Measurements from ENCODE around the gene GRIP1. TPM values are rescaled to one million over a fixed set of nuclear protein-coding genes. Genes with fewer than 3 reads are reported as not detected.

The GRIP1 gene
- total and polyA plus RNA-seq, 10 of the 15 experiments (the other 5 are each of a cell fraction or from before 2014, with no cell fraction given), result 0.05 to 0.85 (median 0.50) TPM; not detected in 7

GRCh38 chr12:66573605-66574004, 105.3 kb downstream of the GRIP1 start:
- H3K4me2 ChIP-seq (ENCODE audit: control insufficient read depth, insufficient read depth), result no peak overlapping the region
- SMC1A ChIA-PET (ENCODE audit: uncharacterized antibody, unreplicated experiment), result interaction anchor here (1.4 kb wide), 1 partner anchor 107 kb away, joined by 3 read pairs; no protein-coding TSS in a partner anchor

DNA sequence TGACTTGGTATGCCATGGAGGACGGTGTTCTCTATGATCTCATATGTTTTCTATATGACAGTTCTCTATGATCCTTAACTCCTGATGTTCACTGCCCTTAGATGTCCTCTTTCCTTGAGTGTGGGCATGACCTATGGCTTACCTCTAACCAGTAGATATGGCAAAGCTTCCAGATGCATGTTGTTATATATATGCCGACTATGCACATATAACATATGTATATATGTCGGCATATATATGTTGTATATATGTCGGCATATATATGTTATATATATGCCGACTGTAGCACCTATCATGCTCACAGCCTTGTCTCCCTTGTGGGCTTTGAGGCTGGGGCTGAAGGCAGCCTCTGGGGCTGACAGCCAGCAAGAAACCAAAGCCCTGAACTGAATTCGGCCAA, 106.0 kb downstream of the GRIP1 start:
- H3K79me2 ChIP-seq (ENCODE audit: control insufficient read depth, insufficient read depth, low read length), result no peaks in the 10 kb centered on the region
- no peaks in the 10 kb centered on the region for H3K4me1 ChIP-seq (ENCODE audit: control insufficient read depth, insufficient read depth, low read length)
- no peaks in the 10 kb centered on the region for H3K9me3 ChIP-seq (replicated peaks; ENCODE audit: control insufficient read depth, insufficient read depth, low read length)
- RAD21 ChIA-PET (ENCODE audit: unreplicated experiment), result no interaction called here
- TF ChIP-seq WRNIP1 (IDR thresholded peaks at IDR 0.05; ENCODE audit: borderline replicate concordance, low read depth, low read length) (no peak), IRF4 (IDR thresholded peaks at IDR 0.05; ENCODE audit: low read depth, low read length) (no peak), ZNF274 (IDR thresholded peaks at IDR 0.05; ENCODE audit: insufficient read depth, insufficient read length) (no peak), IRF3 (IDR thresholded peaks at IDR 0.05) (no peak), BCL11A (IDR thresholded peaks at IDR 0.05; ENCODE audit: low read depth, low read length) (no peak), RAD51 (IDR thresholded peaks at IDR 0.05) (no peak), KAT2A (conservative IDR thresholded peaks at IDR 0.05; ENCODE audit: control insufficient read depth, low read depth, low read length) (no peak), CBFB (IDR thresholded peaks at IDR 0.05; ENCODE audit: low read depth) (no peak), BRCA1 (IDR thresholded peaks at IDR 0.05; ENCODE audit: low read depth, low read length) (no peak), E2F8 (IDR thresholded peaks at IDR 0.05; ENCODE audit: low read depth, partially characterized antibody) (no peak)
- H3K9ac ChIP-seq (ENCODE audit: control insufficient read depth, insufficient read depth, low read length), result no peak overlapping the region
- SMC1A ChIA-PET (ENCODE audit: uncharacterized antibody, unreplicated experiment), result no interaction called here
- BruUV-seq (replicated peaks), result no TSS peak
- no peaks in the 10 kb centered on the region for H3K27me3 ChIP-seq (replicated peaks in 1 of 2; ENCODE audit: control insufficient read depth in 2 of 2, insufficient read depth in 2 of 2, low read length in 1 of 2)
- intact Hi-C loops (cut with micrococcal nuclease; ENCODE audit: unreplicated experiment) (no loop called here), in situ Hi-C loops (cut with MboI) (no loop called here)
- DNase-seq (ENCODE audit: low read depth, low spot score), result no peak
- H3K4me2 ChIP-seq (ENCODE audit: control insufficient read depth, insufficient read depth), result no peak overlapping the region
- no peaks in the 10 kb centered on the region for H4K20me1 ChIP-seq (ENCODE audit: control insufficient read depth, insufficient read depth)
- H3K27ac ChIP-seq (ENCODE audit: control insufficient read depth, insufficient read depth), result no peak overlapping the region
- no peak for FAIRE-seq
- no peak overlapping the region for H3K4me3 ChIP-seq
- no peak overlapping the region for H2AFZ ChIP-seq (ENCODE audit: control insufficient read depth, low read depth, low read length)
- CTCF ChIA-PET, result no interaction called here
- POLR2A ChIA-PET, result no interaction called here
- H3K36me3 ChIP-seq (ENCODE audit: control insufficient read depth in 2 of 2, insufficient read depth in 2 of 2, low read length in 1 of 2), result no peaks in the 10 kb centered on the region
- no peak for ATAC-seq
- WGBS (ENCODE audit: insufficient coverage, insufficient replicate concordance, low lambda C conversion rate, missing lambda C conversion rate), result 83% methylated on average over 6 of the region's 6 CpGs

More at GRCh38 chr12:66573605-66574004, 105.3 kb downstream of the GRIP1 start:
- POLR2A ChIA-PET, result no interaction called here
- H3K9me3 ChIP-seq (replicated peaks; ENCODE audit: control insufficient read depth, insufficient read depth, low read length), result no peaks in the 10 kb centered on the region
- CTCF ChIA-PET, result no interaction called here
- intact Hi-C loops (cut with micrococcal nuclease; ENCODE audit: unreplicated experiment) (no loop called here), in situ Hi-C loops (cut with MboI) (no loop called here)
- DNase-seq (ENCODE audit: low read depth, low spot score), result no peak
- H3K9ac ChIP-seq (ENCODE audit: control insufficient read depth, insufficient read depth, low read length), result no peak overlapping the region
- H3K4me3 ChIP-seq, result no peak overlapping the region
- peak; percentile 54 for FAIRE-seq
- WGBS (ENCODE audit: insufficient coverage, insufficient replicate concordance, low lambda C conversion rate, missing lambda C conversion rate), result 22% methylated on average over 5 of the region's 5 CpGs
- ATAC-seq, result peak; percentile 52
- H3K4me1 ChIP-seq (ENCODE audit: control insufficient read depth, insufficient read depth, low read length), result no peaks in the 10 kb centered on the region
- RAD21 ChIA-PET (ENCODE audit: unreplicated experiment), result no interaction called here
- no peaks in the 10 kb centered on the region for H3K36me3 ChIP-seq (ENCODE audit: control insufficient read depth in 2 of 2, insufficient read depth in 2 of 2, low read length in 1 of 2)
- H4K20me1 ChIP-seq (ENCODE audit: control insufficient read depth, insufficient read depth), result no peaks in the 10 kb centered on the region
- BruUV-seq (replicated peaks), result no TSS peak
- H3K27ac ChIP-seq (ENCODE audit: control insufficient read depth, insufficient read depth), result no peak overlapping the region
- H3K27me3 ChIP-seq (replicated peaks in 1 of 2; ENCODE audit: control insufficient read depth in 2 of 2, insufficient read depth in 2 of 2, low read length in 1 of 2), result no peaks in the 10 kb centered on the region
- no peak overlapping the region for H2AFZ ChIP-seq (ENCODE audit: control insufficient read depth, low read depth, low read length)
- TF ChIP-seq POU2F2 (IDR thresholded peaks at IDR 0.05; ENCODE audit: borderline replicate concordance, low read depth, low read length), result no peak
- TF ChIP-seq NFYB (IDR thresholded peaks at IDR 0.05; ENCODE audit: insufficient read depth, low read depth, low read length), result no peak
- TF ChIP-seq TCF12 (IDR thresholded peaks at IDR 0.05; ENCODE audit: low read depth, low read length), result peak; percentile 38; the same call in 1 of the 2 replicates
- no peak for TF ChIP-seq CHD4 (IDR thresholded peaks at IDR 0.05)
- TF ChIP-seq ATF3 (IDR thresholded peaks at IDR 0.05; ENCODE audit: borderline replicate concordance, extremely low read depth, low read depth, low read length), result no peak
- TF ChIP-seq NBN (IDR thresholded peaks at IDR 0.05), result no peak
- H3K79me2 ChIP-seq (ENCODE audit: control insufficient read depth, insufficient read depth, low read length), result no peaks in the 10 kb centered on the region

Measured in GM12878 (cell line).